ENCODE data around the gene USP6. TPM values are rescaled to one million over a fixed set of nuclear protein-coding genes. Genes with fewer than 3 reads are reported as not detected.
"Not testable (repeated sequence)": the region's sequence is repeated elsewhere in the genome, so short reads cannot be mapped to it uniquely, and the experiment has no call there.

The USP6 gene
- total and polyA plus RNA-seq, 2 of the 13 experiments (the other 11 are each of a cell fraction or from before 2014, with no cell fraction given): 0.04 TPM; not detected in 1

DNA sequence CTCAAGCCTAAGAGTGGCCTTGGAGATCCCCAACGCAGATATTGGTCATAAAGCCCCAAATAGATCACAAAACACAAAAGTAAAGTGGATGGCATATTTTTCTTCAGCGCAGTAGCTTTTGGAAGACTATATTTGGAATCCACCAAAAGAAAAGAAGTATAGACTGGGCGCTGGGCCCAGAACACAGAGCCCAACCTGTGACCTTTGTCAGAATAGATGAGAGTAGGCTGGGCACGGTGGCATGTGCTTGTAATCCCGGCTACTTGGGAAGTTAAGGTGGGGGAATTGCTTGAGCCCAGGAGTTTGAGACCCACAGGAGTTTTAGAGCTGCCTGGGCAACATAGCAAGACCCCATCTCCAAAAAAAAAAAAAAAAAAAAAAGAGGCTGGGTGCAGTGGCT lies 104.2 kb downstream of the USP6 start:
- no peak for DNase-seq (ENCODE audit: low spot score)
- CTCF ChIA-PET (ENCODE audit: low intra/inter-chr PET ratio, low total read pairs): no interaction called here

DNA sequence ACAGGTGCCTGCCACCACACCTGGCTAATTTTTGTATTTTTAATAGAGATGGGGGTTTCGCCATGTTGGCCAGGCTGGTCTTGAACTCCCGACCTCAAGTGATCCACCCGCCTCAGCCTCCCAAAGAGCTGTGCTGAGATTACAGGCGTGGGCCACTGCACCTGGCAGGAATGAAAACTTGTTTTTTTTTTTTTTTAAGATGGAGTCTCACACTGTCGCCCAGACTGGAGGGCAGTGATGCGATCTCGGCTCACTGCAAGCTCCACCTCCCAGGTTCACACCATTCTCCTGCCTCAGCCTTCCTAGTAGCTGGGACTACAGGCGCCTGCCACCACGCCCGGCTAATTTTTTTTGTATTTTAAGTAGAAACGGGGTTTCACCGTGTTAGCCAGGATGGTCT lies 106.1 kb downstream of the USP6 start:
- H3K79me2 ChIP-seq (ENCODE audit: insufficient read depth, low read length); H3K4me2 ChIP-seq (ENCODE audit: low read depth, low read length); H3K4me3 ChIP-seq (replicated peaks in 1 of 3; ENCODE audit: insufficient read depth in 1 of 3, low read depth in 2 of 3, low read length in 3 of 3); H2AFZ ChIP-seq (ENCODE audit: low read length); H3K9ac ChIP-seq (ENCODE audit: insufficient read depth, low read depth, low read length); H4K20me1 ChIP-seq (ENCODE audit: insufficient read depth, low read length); H3K27me3 ChIP-seq (ENCODE audit: control insufficient read depth in 1 of 2, insufficient read depth in 2 of 2, low read length in 2 of 2); H3K27ac ChIP-seq (ENCODE audit: extremely low read length, insufficient read depth, low read length); CTCF ChIA-PET (ENCODE audit: low intra/inter-chr PET ratio, low total read pairs); H3K9me3 ChIP-seq (ENCODE audit: low read length); H3K36me3 ChIP-seq (replicated peaks in 1 of 2; ENCODE audit: control insufficient read depth in 1 of 2, insufficient read depth in 2 of 2, low read length in 2 of 2); FAIRE-seq; POLR2A ChIA-PET; DNase-seq (ENCODE audit: low spot score); intact Hi-C loops (cut with micrococcal nuclease; ENCODE audit: unreplicated experiment); in situ Hi-C loops (cut with HindIII; ENCODE audit: extremely low pct_ligation_motif_present, low pct_unique_long_range_greater_than_20kb); BruUV-seq (replicated peaks); ATAC-seq: not testable (repeated sequence)
- WGBS (ENCODE audit: low lambda C conversion rate): 81% methylated on average over 12 of the region's 12 CpGs
- peaks cover 12% of the 10 kb centered on the region for H3K4me1 ChIP-seq (ENCODE audit: insufficient read depth, low read length)

More for the DNA sequence above, 104.2 kb downstream of the USP6 start:
- Histone ChIP-seq H3K9me3 (ENCODE audit: low read length) (no peaks in the 10 kb centered on the region), H3K4me1 (ENCODE audit: insufficient read depth, low read length) (peaks cover 12% of the 10 kb centered on the region), H3K27me3 (ENCODE audit: control insufficient read depth in 1 of 2, insufficient read depth in 2 of 2, low read length in 2 of 2) (peaks cover 0 to 2% of the 10 kb centered on the region in 2 experiments; a peak in 2 of 5 replicates), H3K4me3 (replicated peaks in 1 of 3; ENCODE audit: insufficient read depth in 1 of 3, low read depth in 2 of 3, low read length in 3 of 3) (no peak overlapping the region), H2AFZ (ENCODE audit: low read length) (no peak overlapping the region), H4K20me1 (ENCODE audit: insufficient read depth, low read length) (no peaks in the 10 kb centered on the region), H3K79me2 (ENCODE audit: insufficient read depth, low read length) (no peaks in the 10 kb centered on the region), H3K4me2 (ENCODE audit: low read depth, low read length) (no peak overlapping the region), H3K36me3 (replicated peaks in 1 of 2; ENCODE audit: control insufficient read depth in 1 of 2, insufficient read depth in 2 of 2, low read length in 2 of 2) (no peaks in the 10 kb centered on the region), H3K9ac (ENCODE audit: insufficient read depth, low read depth, low read length) (no peak overlapping the region), H3K27ac (ENCODE audit: extremely low read length, insufficient read depth, low read length) (no peak overlapping the region)
- ATAC-seq (no peak), FAIRE-seq (no peak)
- intact Hi-C loops (cut with micrococcal nuclease; ENCODE audit: unreplicated experiment) (no loop called here), in situ Hi-C loops (cut with HindIII; ENCODE audit: extremely low pct_ligation_motif_present, low pct_unique_long_range_greater_than_20kb) (no loop called here)
- WGBS (ENCODE audit: low lambda C conversion rate): 94% methylated on average over 5 of the region's 5 CpGs
- BruUV-seq (replicated peaks): no TSS peak
- TF ChIP-seq, protein P1, sequence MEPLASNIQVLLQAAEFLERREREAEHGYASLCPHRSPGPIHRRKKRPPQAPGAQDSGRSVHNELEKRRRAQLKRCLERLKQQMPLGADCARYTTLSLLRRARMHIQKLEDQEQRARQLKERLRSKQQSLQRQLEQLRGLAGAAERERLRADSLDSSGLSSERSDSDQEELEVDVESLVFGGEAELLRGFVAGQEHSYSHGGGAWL (CRISPR knock-in tag; IDR thresholded peaks at IDR 0.05): no peak
- TF ChIP-seq ZNF136 (CRISPR knock-in tag; IDR thresholded peaks at IDR 0.05; ENCODE audit: low read depth) (no peak), ZNF616 (CRISPR knock-in tag; IDR thresholded peaks at IDR 0.05; ENCODE audit: low read depth) (no peak), TBX2 (CRISPR knock-in tag; IDR thresholded peaks at IDR 0.05; ENCODE audit: borderline replicate concordance) (no peak), KLF12 (CRISPR knock-in tag; IDR thresholded peaks at IDR 0.05; ENCODE audit: borderline replicate concordance) (no peak)
- POLR2A ChIA-PET: no interaction called here

Small RNA genes within 50 kb of the gene (small RNA-seq; reads per million reads assigned to genes)
- gene AC012146.4 (ENCODE audit: insufficient read depth in 2 of 3, insufficient read length in 3 of 3, low read depth in 2 of 3, low replicate concordance in 1 of 3): 0 reads per million in 3 experiments

Other genes starting within 250 kb of the USP6 start
- gene C17orf107, start 216.5 kb upstream of the USP6 start, total RNA-seq (2016; rRNA removed; fragmentation: Illumina TruSeq; extraction: Trizol): 0.20 TPM in 1 of 2 replicates, not detected in the other
- 0.59 and 0.82 TPM in 2 replicates for gene C17orf107, start 216.5 kb upstream of the USP6 start, polyA plus RNA-seq (2011; rRNA removed)
- gene CHRNE, start 212.9 kb upstream of the USP6 start, total RNA-seq (2016; rRNA removed; fragmentation: Illumina TruSeq; extraction: Trizol): 0.25 and 0.53 TPM in 2 replicates
- 0.59 and 1.3 TPM in 2 replicates for gene CHRNE, start 212.9 kb upstream of the USP6 start, polyA plus RNA-seq (2011; rRNA removed)
- gene GP1BA, start 183.8 kb upstream of the USP6 start, total RNA-seq (2016; rRNA removed; fragmentation: Illumina TruSeq; extraction: Trizol): not detected in 2 replicates
- gene GP1BA, start 183.8 kb upstream of the USP6 start, polyA plus RNA-seq (2011; rRNA removed): not detected in 2 replicates
- gene SLC25A11, start 176.0 kb upstream of the USP6 start, total RNA-seq (2016; rRNA removed; fragmentation: Illumina TruSeq; extraction: Trizol): 47.2 and 47.9 TPM in 2 replicates
- 35.0 and 35.4 TPM in 2 replicates for gene SLC25A11, start 176.0 kb upstream of the USP6 start, polyA plus RNA-seq (2011; rRNA removed)
- 35.7 and 44.1 TPM in 2 replicates for gene RNF167, start 175.8 kb upstream of the USP6 start, total RNA-seq (2016; rRNA removed; fragmentation: Illumina TruSeq; extraction: Trizol)
- 45.4 and 49.9 TPM in 2 replicates for gene RNF167, start 175.8 kb upstream of the USP6 start, polyA plus RNA-seq (2011; rRNA removed)
- 494 and 520 TPM in 2 replicates for gene PFN1, start 167.5 kb upstream of the USP6 start, total RNA-seq (2016; rRNA removed; fragmentation: Illumina TruSeq; extraction: Trizol)
- gene PFN1, start 167.5 kb upstream of the USP6 start, polyA plus RNA-seq (2011; rRNA removed): 589 and 613 TPM in 2 replicates
- gene ENO3, start 164.9 kb upstream of the USP6 start, total RNA-seq (2016; rRNA removed; fragmentation: Illumina TruSeq; extraction: Trizol): 59.8 and 68.2 TPM in 2 replicates
- gene ENO3, start 164.9 kb upstream of the USP6 start, polyA plus RNA-seq (2011; rRNA removed): 51.9 and 69.8 TPM in 2 replicates
- 59.0 and 74.8 TPM in 2 replicates for gene SPAG7, start 148.2 kb upstream of the USP6 start, total RNA-seq (2016; rRNA removed; fragmentation: Illumina TruSeq; extraction: Trizol)
- 46.6 and 51.0 TPM in 2 replicates for gene SPAG7, start 148.2 kb upstream of the USP6 start, polyA plus RNA-seq (2011; rRNA removed)
- gene CAMTA2, start 128.4 kb upstream of the USP6 start, total RNA-seq (2016; rRNA removed; fragmentation: Illumina TruSeq; extraction: Trizol): 4.0 and 4.1 TPM in 2 replicates
- gene CAMTA2, start 128.4 kb upstream of the USP6 start, polyA plus RNA-seq (2011; rRNA removed): 7.1 and 8.9 TPM in 2 replicates
- 0.35 and 0.93 TPM in 2 replicates for gene INCA1, start 118.5 kb upstream of the USP6 start, total RNA-seq (2016; rRNA removed; fragmentation: Illumina TruSeq; extraction: Trizol)
- 2.6 and 3.3 TPM in 2 replicates for gene INCA1, start 118.5 kb upstream of the USP6 start, polyA plus RNA-seq (2011; rRNA removed)
- gene KIF1C, start 118.1 kb upstream of the USP6 start, total RNA-seq (2016; rRNA removed; fragmentation: Illumina TruSeq; extraction: Trizol): 79.0 and 104 TPM in 2 replicates
- 70.0 and 77.7 TPM in 2 replicates for gene KIF1C, start 118.1 kb upstream of the USP6 start, polyA plus RNA-seq (2011; rRNA removed)
- 0.13 TPM in 1 of 2 replicates, not detected in the other for gene SLC52A1, start 80.6 kb upstream of the USP6 start, total RNA-seq (2016; rRNA removed; fragmentation: Illumina TruSeq; extraction: Trizol)
- gene SLC52A1, start 80.6 kb upstream of the USP6 start, polyA plus RNA-seq (2011; rRNA removed): 0.03 TPM in 1 of 2 replicates, not detected in the other
- not detected in 2 replicates for gene ZFP3, start 37.6 kb upstream of the USP6 start, total RNA-seq (2016; rRNA removed; fragmentation: Illumina TruSeq; extraction: Trizol)
- not detected in 2 replicates for gene ZFP3, start 37.6 kb upstream of the USP6 start, polyA plus RNA-seq (2011; rRNA removed)
- 28.7 and 35.4 TPM in 2 replicates for gene ZNF232, start 4.2 kb upstream of the USP6 start, total RNA-seq (2016; rRNA removed; fragmentation: Illumina TruSeq; extraction: Trizol)
- gene ZNF232, start 4.2 kb upstream of the USP6 start, polyA plus RNA-seq (2011; rRNA removed): 7.8 and 9.2 TPM in 2 replicates
- gene ZNF594, start 75.8 kb downstream of the USP6 start, total RNA-seq (2016; rRNA removed; fragmentation: Illumina TruSeq; extraction: Trizol): 9.0 and 9.6 TPM in 2 replicates
- gene ZNF594, start 75.8 kb downstream of the USP6 start, polyA plus RNA-seq (2011; rRNA removed): 2.9 TPM in 2 replicates
- gene SCIMP, start 118.8 kb downstream of the USP6 start, total RNA-seq (2016; rRNA removed; fragmentation: Illumina TruSeq; extraction: Trizol): not detected in 2 replicates
- gene SCIMP, start 118.8 kb downstream of the USP6 start, polyA plus RNA-seq (2011; rRNA removed): not detected in 2 replicates
- 41.5 and 56.5 TPM in 2 replicates for gene RABEP1, start 166.3 kb downstream of the USP6 start, total RNA-seq (2016; rRNA removed; fragmentation: Illumina TruSeq; extraction: Trizol)
- 11.1 and 13.7 TPM in 2 replicates for gene RABEP1, start 166.3 kb downstream of the USP6 start, polyA plus RNA-seq (2011; rRNA removed)

Data from HepG2 (cell line).